CD4-positive, alpha-beta T cell (primary cell): ENCODE measurements around the gene C11orf42. TPM values are rescaled to one million over a fixed set of nuclear protein-coding genes. Genes with fewer than 3 reads are reported as not detected.

Source experiments
- ATAC-seq: fragments of 200-7000 bp; cut with Tn5 transposase; one replicate; pipeline ENCODE4 v1.10.0; 2022; ENCODE audit warnings: mild to moderate bottlenecking; ENCODE audit not compliant: poor library complexity
- CTCF ChIA-PET: fragments of 350-600 bp; sonication (Branson Sonifier 250); formaldehyde crosslinking; loops from one replicate; lab custom pipeline; 2021; ENCODE audit warnings: antibody characterized with exemption, inconsistent platforms; lab: Charles Lee
- POLR2A ChIA-PET: fragments of 350-600 bp; sonication (Branson Sonifier 250); formaldehyde crosslinking; loops from one replicate; lab custom pipeline; 2021; ENCODE audit warnings: antibody characterized with exemption, inconsistent platforms; lab: Charles Lee
- DNase-seq, 14 experiments: peaks; one replicate each; pipeline ENCODE4 v3.0.0-alpha.2; 2013 to 2020; ENCODE audit warnings: mixed read lengths in 2 of 14
- H3K27ac ChIP-seq, 2 donors: one replicate each; pipeline versions ENCODE4 v1.5.1 to v1.7.0; 2013; ENCODE audit warnings: low read length in 2 of 2, low read depth in 1 of 2, mild to moderate bottlenecking in 1 of 2
- H3K27me3 ChIP-seq, 2 experiments: 1 replicate in 1 of 2; 2 replicates in 1 of 2; pipeline versions ENCODE4 v1.6.1 to v1.7.0; 2013; ENCODE audit warnings: low read length in 2 of 2, control low read depth in 1 of 2, mild to moderate bottlenecking in 1 of 2, moderate library complexity in 1 of 2; ENCODE audit not compliant: insufficient read depth in 2 of 2, control insufficient read depth in 1 of 2
- H3K36me3 ChIP-seq: one replicate; pipeline ENCODE4 v1.6.1; 2013; ENCODE audit warnings: low read length, control low read depth; ENCODE audit not compliant: insufficient read depth
- H3K4me1 ChIP-seq: one replicate; pipeline ENCODE4 v1.6.1; 2013; ENCODE audit warnings: low read length, control low read depth; ENCODE audit not compliant: insufficient read depth
- H3K4me3 ChIP-seq: one replicate; pipeline ENCODE4 v1.5.1; 2013; ENCODE audit warnings: mild to moderate bottlenecking, low read length, moderate library complexity
- H3K9me3 ChIP-seq, 2 experiments: 1 replicate in 1 of 2; 2 replicates in 1 of 2; pipeline versions ENCODE4 v1.6.1 to v1.7.0; 2013; ENCODE audit warnings: low read length in 2 of 2, mild to moderate bottlenecking in 2 of 2, control low read depth in 1 of 2, moderate library complexity in 1 of 2; ENCODE audit not compliant: control insufficient read depth in 1 of 2, insufficient read depth in 1 of 2
- H3K27ac Mint-ChIP-seq: one replicate; pipeline ENCODE4 v1.8.0; 2020; ENCODE audit warnings: mixed read lengths
- H3K27me3 Mint-ChIP-seq: one replicate; pipeline ENCODE4 v1.8.0; 2021; ENCODE audit warnings: mixed read lengths
- H3K36me3 Mint-ChIP-seq: one replicate; pipeline ENCODE4 v1.8.0; 2021; ENCODE audit warnings: low read depth, mixed read lengths
- H3K4me1 Mint-ChIP-seq: one replicate; pipeline ENCODE4 v1.8.0; 2021; ENCODE audit warnings: low read depth, mixed read lengths
- H3K4me3 Mint-ChIP-seq: one replicate; pipeline ENCODE4 v1.8.0; 2020; ENCODE audit warnings: mild to moderate bottlenecking, mixed read lengths
- H3K9me3 Mint-ChIP-seq: one replicate; pipeline ENCODE4 v1.8.0; 2020; ENCODE audit warnings: mixed read lengths
- intact Hi-C, 2 experiments: fragments of 100-400 bp; cut with DNase I in 1 of 2; cut with micrococcal nuclease in 1 of 2; formaldehyde crosslinking; loops; one replicate each; pipeline versions ENCODE4 v1.15.1 to v1.9.0; 2023 to 2025; cut with DNase I, micrococcal nuclease
- total RNA-seq, 174 experiments: library from RNA in 2 of 174; stranded (reverse) in 2 of 174; gene quantifications; one replicate each; pipeline ENCODE4 v1.2.3 and lab custom pipeline; 2021 to 2026
- TF ChIP-seq, protein P1 (sequence below): fragments of 200-600 bp; IDR thresholded peaks from one replicate; pipeline ENCODE4 v1.8.0; 2022; ENCODE audit warnings: antibody characterized with exemption, mild to moderate bottlenecking

C11orf42 gene
- total RNA-seq, 2 experiments from 2014 or later = not detected

DNA sequence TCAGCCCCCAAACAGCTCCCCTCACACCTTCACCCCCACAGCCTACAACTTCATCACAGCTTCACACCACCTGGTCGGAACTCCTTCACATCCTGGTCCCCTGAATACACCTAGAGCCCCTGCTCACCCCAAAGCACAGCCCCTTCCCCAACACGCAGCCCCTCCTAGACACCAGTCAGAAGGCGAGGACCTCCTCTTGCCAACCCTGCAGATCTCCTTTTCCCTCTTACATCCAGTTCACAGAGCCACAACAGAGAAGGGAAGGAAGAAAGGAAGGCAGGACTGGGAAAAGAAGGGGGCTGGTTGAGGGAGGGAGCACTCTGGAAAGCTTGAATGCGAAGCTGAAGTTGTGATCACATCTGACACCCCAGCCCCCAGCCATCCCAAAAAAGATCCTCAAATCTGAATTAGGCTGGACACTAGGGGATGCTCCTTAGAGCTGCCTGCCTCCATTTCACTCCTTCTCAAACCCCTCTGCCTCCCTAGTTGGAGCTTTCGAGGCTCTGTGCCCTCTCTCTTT, 54.9 kb downstream of the C11orf42 start:
- Mint-ChIP-seq H3K9me3 (no peaks in the 10 kb centered on the region), H3K27ac (no peak overlapping the region), H3K4me3 (no peak overlapping the region), H3K36me3 (no peaks in the 10 kb centered on the region), H3K27me3 (peaks cover 17% of the 10 kb centered on the region), H3K4me1 (peaks cover 5% of the 10 kb centered on the region)
- Histone ChIP-seq H3K27ac (no peak overlapping the region), H3K4me1 (peaks cover 20% of the 10 kb centered on the region), H3K4me3 (peak overlapping the region; percentile 44), H3K27me3 (peaks cover 36 to 61% of the 10 kb centered on the region in 2 experiments), H3K9me3 (peaks cover 0 to 4% of the 10 kb centered on the region in 2 experiments), H3K36me3 (no peaks in the 10 kb centered on the region)
- CTCF ChIA-PET = interaction anchor here (0.7 to 2.1 kb wide), 3 partner anchors 8 to 22 kb away, joined by 3 to 8 read pairs (median 4); no protein-coding TSS in a partner anchor
- intact Hi-C loops = no loop called here
- no peak for DNase-seq
- TF ChIP-seq, protein P1, sequence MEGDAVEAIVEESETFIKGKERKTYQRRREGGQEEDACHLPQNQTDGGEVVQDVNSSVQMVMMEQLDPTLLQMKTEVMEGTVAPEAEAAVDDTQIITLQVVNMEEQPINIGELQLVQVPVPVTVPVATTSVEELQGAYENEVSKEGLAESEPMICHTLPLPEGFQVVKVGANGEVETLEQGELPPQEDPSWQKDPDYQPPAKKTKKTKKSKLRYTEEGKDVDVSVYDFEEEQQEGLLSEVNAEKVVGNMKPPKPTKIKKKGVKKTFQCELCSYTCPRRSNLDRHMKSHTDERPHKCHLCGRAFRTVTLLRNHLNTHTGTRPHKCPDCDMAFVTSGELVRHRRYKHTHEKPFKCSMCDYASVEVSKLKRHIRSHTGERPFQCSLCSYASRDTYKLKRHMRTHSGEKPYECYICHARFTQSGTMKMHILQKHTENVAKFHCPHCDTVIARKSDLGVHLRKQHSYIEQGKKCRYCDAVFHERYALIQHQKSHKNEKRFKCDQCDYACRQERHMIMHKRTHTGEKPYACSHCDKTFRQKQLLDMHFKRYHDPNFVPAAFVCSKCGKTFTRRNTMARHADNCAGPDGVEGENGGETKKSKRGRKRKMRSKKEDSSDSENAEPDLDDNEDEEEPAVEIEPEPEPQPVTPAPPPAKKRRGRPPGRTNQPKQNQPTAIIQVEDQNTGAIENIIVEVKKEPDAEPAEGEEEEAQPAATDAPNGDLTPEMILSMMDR = no peak
- no peak for ATAC-seq
- POLR2A ChIA-PET = interaction anchor here (3.3 kb wide), 1 partner anchor 25 kb away, joined by 11 read pairs; the partner anchor contains the start of gene FHIP1B

Other genes starting within 250 kb of the C11orf42 start
- gene OR56A5, start 237.1 kb upstream of the C11orf42 start, total RNA-seq = not detected
- not detected for gene OR52L1, start 218.6 kb upstream of the C11orf42 start, total RNA-seq
- gene OR56A4, start 198.6 kb upstream of the C11orf42 start, total RNA-seq = not detected
- not detected for gene OR56A1, start 174.8 kb upstream of the C11orf42 start, total RNA-seq
- gene OR56B4, start 97.9 kb upstream of the C11orf42 start, total RNA-seq = not detected
- not detected for gene OR52B2, start 35.2 kb upstream of the C11orf42 start, total RNA-seq
- not detected for gene OR52W1, start 6.3 kb upstream of the C11orf42 start, total RNA-seq
- gene FHIP1B, start 29.1 kb downstream of the C11orf42 start, total RNA-seq = 10 to 100 TPM; 26.7 to 27.7 TPM
- gene CNGA4, start 33.5 kb downstream of the C11orf42 start, total RNA-seq = under 1 TPM in 1 of 2 experiments, not detected in 1; 0.16 TPM
- gene CCKBR, start 54.3 kb downstream of the C11orf42 start, total RNA-seq = not detected
- under 1 TPM in 1 of 2 experiments, not detected in 1; 0.27 TPM for gene CAVIN3, start 114.9 kb downstream of the C11orf42 start, total RNA-seq
- 10 to 100 TPM; 70.9 to 75.0 TPM for gene SMPD1, start 184.9 kb downstream of the C11orf42 start, total RNA-seq
- gene APBB1, start 213.5 kb downstream of the C11orf42 start, total RNA-seq = 100 to 1,000 TPM; 182 to 184 TPM
- under 1 TPM; 0.52 to 0.87 TPM for gene HPX, start 235.4 kb downstream of the C11orf42 start, total RNA-seq